HepG2 (cell line): ENCODE measurements around the gene FEV. TPM values are rescaled to one million over a fixed set of nuclear protein-coding genes. Genes with fewer than 3 reads are reported as not detected.

Experiments
- CHCHD3 ChIP-seq: sonication (generic); formaldehyde crosslinking; IDR thresholded peaks from 2 replicates; pipeline ENCODE4 v1.8.0; 2022; ENCODE audit warnings: mild to moderate bottlenecking, missing genetic modification reagents, moderate library complexity
- FOXJ3 ChIP-seq: sonication (generic); formaldehyde crosslinking; IDR thresholded peaks from 2 replicates; pipeline ENCODE4 v1.4.0; 2020; ENCODE audit warnings: missing genetic modification reagents, mild to moderate bottlenecking, borderline replicate concordance
- HIVEP1 ChIP-seq: sonication (generic); formaldehyde crosslinking; IDR thresholded peaks from 2 replicates; pipeline ENCODE4 v1.4.0; 2020; ENCODE audit warnings: mild to moderate bottlenecking, missing genetic modification reagents
- KDM3A ChIP-seq: IDR thresholded peaks from 2 replicates; pipeline ENCODE4 v1.6.1; 2018; ENCODE audit warnings: low read depth, missing compliant biosample characterization
- MEF2D ChIP-seq: sonication (generic); formaldehyde crosslinking; IDR thresholded peaks from 2 replicates; pipeline ENCODE4 v1.5.1; 2020; ENCODE audit warnings: mild to moderate bottlenecking, missing genetic modification reagents
- MYC ChIP-seq: sonication (generic); formaldehyde crosslinking; IDR thresholded peaks from 2 replicates; pipeline ENCODE4 v1.9.0; 2021; ENCODE audit warnings: missing genetic modification reagents, borderline replicate concordance
- PLSCR1 ChIP-seq: sonication (generic); formaldehyde crosslinking; IDR thresholded peaks from 2 replicates; pipeline ENCODE4 v1.5.0; 2020; ENCODE audit warnings: missing genetic modification reagents, mild to moderate bottlenecking, borderline replicate concordance
- SALL1 ChIP-seq: sonication (generic); formaldehyde crosslinking; IDR thresholded peaks from 2 replicates; pipeline ENCODE4 v1.8.0; 2022; ENCODE audit warnings: mild to moderate bottlenecking, missing genetic modification reagents
- SAP130 ChIP-seq: IDR thresholded peaks from 2 replicates; pipeline ENCODE4 v1.6.1; 2016; ENCODE audit warnings: low read depth
- THRA ChIP-seq: sonication (generic); formaldehyde crosslinking; IDR thresholded peaks from 2 replicates; pipeline ENCODE4 v1.4.0; 2020; ENCODE audit warnings: missing genetic modification reagents, borderline replicate concordance
- ZBTB49 ChIP-seq: sonication (generic); formaldehyde crosslinking; IDR thresholded peaks from 2 replicates; pipeline ENCODE4 v1.4.0; 2020; ENCODE audit warnings: missing genetic modification reagents, borderline replicate concordance
- ZBTB7B ChIP-seq: sonication (generic); formaldehyde crosslinking; IDR thresholded peaks from 2 replicates; pipeline ENCODE4 v1.4.0; 2020; ENCODE audit warnings: missing genetic modification reagents
- ZNF230 ChIP-seq: sonication (generic); formaldehyde crosslinking; IDR thresholded peaks from 2 replicates; pipeline ENCODE4 v1.4.0; 2020; ENCODE audit warnings: mild to moderate bottlenecking, missing genetic modification reagents
- ZNF512B ChIP-seq: sonication (generic); formaldehyde crosslinking; IDR thresholded peaks from 2 replicates; pipeline ENCODE4 v1.5.1; 2020; ENCODE audit warnings: missing genetic modification reagents, mild to moderate bottlenecking, borderline replicate concordance
- ZNF660 ChIP-seq: sonication (generic); formaldehyde crosslinking; IDR thresholded peaks from 2 replicates; pipeline ENCODE4 v1.5.1; 2020; ENCODE audit warnings: mild to moderate bottlenecking, low read depth, missing genetic modification reagents, borderline replicate concordance
- polyA plus RNA-seq, 8 experiments: library from polyadenylated mRNA; depleted of rRNA in 3 of 8; stranded (reverse) in 7 of 8; unstranded in 1 of 8; fragments of >200 nt; fragmentation: Illumina TruSeq in 4 of 8; extraction: Trizol in 4 of 8; gene quantifications; 2 replicates each; pipeline versions ENCODE4 v1.2.1 to v1.2.3, GENCODE V29; 2011 to 2016; ENCODE audit warnings: low read depth in 4 of 8, missing spikeins in 1 of 8, mixed read lengths in 1 of 8; ENCODE audit not compliant: insufficient read depth in 1 of 8
- total RNA-seq, 5 experiments: library from RNA; depleted of rRNA; stranded (reverse); fragments of >200 nt; fragmentation: Illumina TruSeq; extraction: Trizol; gene quantifications; 2 replicates each; pipeline ENCODE4 v1.2.3, GENCODE V29; 2016; ENCODE audit warnings: low read depth in 1 of 5
- TF ChIP-seq, protein P1 (sequence below): sonication (generic); formaldehyde crosslinking; IDR thresholded peaks from 2 replicates; pipeline ENCODE4 v1.4.0; 2020; ENCODE audit warnings: missing genetic modification reagents, mild to moderate bottlenecking, borderline replicate concordance

FEV gene
- total and polyA plus RNA-seq, 2 of the 13 experiments (the other 11 are each of a cell fraction or from before 2014, with no cell fraction given) = not detected

DNA sequence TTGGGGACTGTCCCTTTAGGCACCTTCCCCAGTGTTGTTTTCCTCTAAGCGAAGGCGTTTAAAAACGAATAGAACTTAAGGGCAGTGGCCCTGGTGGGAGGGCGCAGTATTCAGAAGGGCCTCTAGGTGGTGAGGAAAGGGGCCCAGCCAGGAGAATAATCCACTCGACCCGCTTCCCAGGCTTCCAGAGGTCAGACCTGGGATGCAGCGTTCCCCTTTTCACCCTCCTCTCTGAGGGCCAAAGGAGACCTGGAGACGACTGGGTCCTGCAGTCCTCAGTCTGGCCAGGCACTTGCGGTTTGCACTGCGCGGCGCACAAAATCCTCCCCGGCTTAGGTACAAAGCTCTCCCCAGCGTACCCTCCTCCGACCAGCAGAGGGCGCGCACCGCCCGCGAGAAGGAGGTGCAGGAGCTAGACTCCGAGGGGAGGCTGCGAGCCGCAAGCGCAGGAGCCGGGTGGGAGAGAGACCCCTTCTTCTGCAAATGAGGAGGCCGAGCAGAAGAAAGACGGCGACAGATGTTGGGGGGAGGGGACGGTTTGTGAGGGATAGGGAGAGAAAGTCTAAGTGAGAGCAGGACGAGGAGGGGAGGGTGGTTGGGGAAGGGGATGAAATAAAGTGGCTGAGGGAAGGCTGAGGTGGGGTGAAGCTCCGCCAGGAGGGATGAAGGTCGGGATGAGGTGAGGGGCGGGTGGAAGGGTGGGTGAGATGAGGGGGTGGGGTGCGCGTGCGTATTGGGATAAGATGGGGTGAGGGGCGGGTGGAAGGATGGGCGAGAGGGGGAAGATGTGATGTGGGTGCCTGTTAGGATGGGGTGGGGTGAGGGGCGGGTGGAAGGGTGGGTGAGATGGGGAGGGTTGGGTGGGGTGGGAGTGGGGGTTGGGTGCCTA, 4.9 kb downstream of the FEV start (continued):
- TF ChIP-seq MYC (CRISPR knock-in tag) = peak; percentile 45; the same call in 1 of the 2 replicates
- TF ChIP-seq SALL1 = 0 out of 2 replicates have a peak, but pooled peaks have one; percentile 23
- no peak for TF ChIP-seq FOXJ3 (CRISPR knock-in tag)
- TF ChIP-seq, protein P1, sequence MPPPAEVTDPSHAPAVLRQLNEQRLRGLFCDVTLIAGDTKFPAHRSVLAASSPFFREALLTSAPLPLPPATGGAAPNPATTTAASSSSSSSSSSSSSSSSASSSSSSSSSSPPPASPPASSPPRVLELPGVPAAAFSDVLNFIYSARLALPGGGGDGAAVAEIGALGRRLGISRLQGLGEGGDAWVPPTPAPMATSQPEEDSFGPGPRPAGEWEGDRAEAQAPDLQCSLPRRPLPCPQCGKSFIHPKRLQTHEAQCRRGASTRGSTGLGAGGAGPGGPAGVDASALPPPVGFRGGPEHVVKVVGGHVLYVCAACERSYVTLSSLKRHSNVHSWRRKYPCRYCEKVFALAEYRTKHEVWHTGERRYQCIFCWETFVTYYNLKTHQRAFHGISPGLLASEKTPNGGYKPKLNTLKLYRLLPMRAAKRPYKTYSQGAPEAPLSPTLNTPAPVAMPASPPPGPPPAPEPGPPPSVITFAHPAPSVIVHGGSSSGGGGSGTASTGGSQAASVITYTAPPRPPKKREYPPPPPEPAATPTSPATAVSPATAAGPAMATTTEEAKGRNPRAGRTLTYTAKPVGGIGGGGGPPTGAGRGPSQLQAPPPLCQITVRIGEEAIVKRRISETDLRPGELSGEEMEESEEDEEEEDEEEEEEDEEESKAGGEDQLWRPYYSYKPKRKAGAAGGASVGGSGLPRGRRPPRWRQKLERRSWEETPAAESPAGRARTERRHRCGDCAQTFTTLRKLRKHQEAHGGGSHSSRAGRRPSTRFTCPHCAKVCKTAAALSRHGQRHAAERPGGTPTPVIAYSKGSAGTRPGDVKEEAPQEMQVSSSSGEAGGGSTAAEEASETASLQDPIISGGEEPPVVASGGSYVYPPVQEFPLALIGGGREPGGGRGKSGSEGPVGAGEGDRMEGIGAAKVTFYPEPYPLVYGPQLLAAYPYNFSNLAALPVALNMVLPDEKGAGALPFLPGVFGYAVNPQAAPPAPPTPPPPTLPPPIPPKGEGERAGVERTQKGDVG (CRISPR knock-in tag) = peak; percentile 60; the same call in 1 of the 2 replicates
- no peak for TF ChIP-seq ZNF660 (CRISPR knock-in tag)
- peak; percentile 66; the same call in 1 of the 2 replicates for TF ChIP-seq THRA (CRISPR knock-in tag)
- 0 out of 2 replicates have a peak, but pooled peaks have one; percentile 49 for TF ChIP-seq ZBTB49 (CRISPR knock-in tag)
- TF ChIP-seq SAP130 = peak; percentile 31; the same call in 1 of the 2 replicates
- peak; percentile 65; the same call in 1 of the 2 replicates for TF ChIP-seq ZBTB7B
- TF ChIP-seq CHCHD3 (CRISPR knock-in tag) = peak; percentile 64; the same call in 1 of the 2 replicates
- TF ChIP-seq ZNF512B (CRISPR knock-in tag) = peak; percentile 82; the same call in 1 of the 2 replicates
- peak; percentile 67; the same call in 1 of the 2 replicates for TF ChIP-seq HIVEP1 (CRISPR knock-in tag)
- no peak for TF ChIP-seq PLSCR1 (CRISPR knock-in tag)
- TF ChIP-seq MEF2D = no peak
- 0 out of 2 replicates have a peak, but pooled peaks have one; percentile 30 for TF ChIP-seq ZNF230
- peak; percentile 78; the same call in 1 of the 2 replicates for TF ChIP-seq KDM3A (CRISPR knock-in tag)
